ENCODE results near the gene FMNL2. TPM values are rescaled to one million over a fixed set of nuclear protein-coding genes. Genes with fewer than 3 reads are reported as not detected.

The FMNL2 gene
- total RNA-seq, 4 donors from 2014 or later: 25.2 to 35.0 (median 27.4) TPM

GRCh38 chr2:152560166-152560565 is 225.2 kb downstream of the FMNL2 start:
- no peaks in the 10 kb centered on the region for H3K27me3 ChIP-seq
- TF ChIP-seq, protein P1, sequence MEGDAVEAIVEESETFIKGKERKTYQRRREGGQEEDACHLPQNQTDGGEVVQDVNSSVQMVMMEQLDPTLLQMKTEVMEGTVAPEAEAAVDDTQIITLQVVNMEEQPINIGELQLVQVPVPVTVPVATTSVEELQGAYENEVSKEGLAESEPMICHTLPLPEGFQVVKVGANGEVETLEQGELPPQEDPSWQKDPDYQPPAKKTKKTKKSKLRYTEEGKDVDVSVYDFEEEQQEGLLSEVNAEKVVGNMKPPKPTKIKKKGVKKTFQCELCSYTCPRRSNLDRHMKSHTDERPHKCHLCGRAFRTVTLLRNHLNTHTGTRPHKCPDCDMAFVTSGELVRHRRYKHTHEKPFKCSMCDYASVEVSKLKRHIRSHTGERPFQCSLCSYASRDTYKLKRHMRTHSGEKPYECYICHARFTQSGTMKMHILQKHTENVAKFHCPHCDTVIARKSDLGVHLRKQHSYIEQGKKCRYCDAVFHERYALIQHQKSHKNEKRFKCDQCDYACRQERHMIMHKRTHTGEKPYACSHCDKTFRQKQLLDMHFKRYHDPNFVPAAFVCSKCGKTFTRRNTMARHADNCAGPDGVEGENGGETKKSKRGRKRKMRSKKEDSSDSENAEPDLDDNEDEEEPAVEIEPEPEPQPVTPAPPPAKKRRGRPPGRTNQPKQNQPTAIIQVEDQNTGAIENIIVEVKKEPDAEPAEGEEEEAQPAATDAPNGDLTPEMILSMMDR (IDR thresholded peaks at IDR 0.05): no peak
- TF ChIP-seq POLR2AphosphoS5 (IDR thresholded peaks at IDR 0.05) (no peak), POLR2A (IDR thresholded peaks at IDR 0.05) (no peak), EP300 (IDR thresholded peaks at IDR 0.05) (no peak)
- no peaks in the 10 kb centered on the region for H3K9me3 ChIP-seq
- no peak overlapping the region for H3K27ac ChIP-seq
- no peak overlapping the region for H3K4me3 ChIP-seq
- H3K36me3 ChIP-seq: peaks cover 0 to 31% of the 10 kb centered on the region in 2 donors
- no peak for ATAC-seq
- no peaks in the 10 kb centered on the region for H3K4me1 ChIP-seq

- H3K27ac ChIP-seq: no peak overlapping the region
- no peak overlapping the region for H3K4me3 ChIP-seq
- TF ChIP-seq POLR2A (IDR thresholded peaks at IDR 0.05) (no peak), EP300 (IDR thresholded peaks at IDR 0.05) (no peak), POLR2AphosphoS5 (IDR thresholded peaks at IDR 0.05) (no peak)
- TF ChIP-seq, protein P1 (IDR thresholded peaks at IDR 0.05): no peak
- H3K36me3 ChIP-seq: peaks cover 0 to 31% of the 10 kb centered on the region in 2 donors
- ATAC-seq: no peak
- no peaks in the 10 kb centered on the region for H3K9me3 ChIP-seq
- peaks cover 0 to under 1% (median 0%) of the 10 kb centered on the region in 3 donors for H3K4me1 ChIP-seq
- H3K27me3 ChIP-seq: no peaks in the 10 kb centered on the region
- WGBS, 2 donors (ENCODE audit: low coverage in 1 of 2): 80 to 93% methylated on average over 1 to 3 of the region's 6 CpGs
Observed at GRCh38 chr2:152560873-152561595, 226.1 kb downstream of the FMNL2 start.

- no peak for ATAC-seq
- H3K36me3 ChIP-seq: peaks cover 0 to 31% of the 10 kb centered on the region in 2 donors
- H3K27me3 ChIP-seq: no peaks in the 10 kb centered on the region
- peaks cover 0 to 10% (median 0%) of the 10 kb centered on the region in 3 donors for H3K4me1 ChIP-seq
- TF ChIP-seq POLR2AphosphoS5 (IDR thresholded peaks at IDR 0.05) (no peak), POLR2A (IDR thresholded peaks at IDR 0.05) (no peak)
- TF ChIP-seq, protein P1 (IDR thresholded peaks at IDR 0.05): no peak
- 67 to 69% methylated on average over 2 of the region's 2 CpGs for WGBS, 2 donors (ENCODE audit: low coverage in 1 of 2)
- no peaks in the 10 kb centered on the region for H3K9me3 ChIP-seq
- H3K27ac ChIP-seq: no peak overlapping the region
- no peak overlapping the region for H3K4me3 ChIP-seq
Observed at GRCh38 chr2:152562198-152562884, 227.4 kb downstream of the FMNL2 start.

DNA sequence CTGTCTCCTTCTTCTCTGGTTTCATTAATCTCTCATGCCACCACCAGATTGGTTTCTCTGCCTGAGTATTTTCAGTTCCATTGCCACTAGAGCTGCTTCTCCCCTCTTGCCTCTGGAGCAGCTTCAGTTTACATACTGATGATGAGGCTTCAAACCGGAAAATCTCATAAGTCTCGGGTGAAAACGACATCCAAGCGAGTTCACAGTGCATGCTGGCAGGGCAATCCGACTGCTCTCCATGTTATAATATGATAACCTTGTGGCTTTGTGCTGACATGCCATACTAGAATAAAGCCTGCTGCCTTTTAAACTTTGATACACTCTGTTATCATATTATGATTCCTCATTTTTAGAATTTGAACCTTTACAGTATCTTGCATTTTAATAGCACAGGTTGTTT is 228.8 kb downstream of the FMNL2 start:
- no peaks in the 10 kb centered on the region for H3K9me3 ChIP-seq
- TF ChIP-seq, protein P1 (IDR thresholded peaks at IDR 0.05): no peak
- TF ChIP-seq EP300 (IDR thresholded peaks at IDR 0.05): no peak
- peaks cover 0 to 10% (median 0%) of the 10 kb centered on the region in 3 donors for H3K4me1 ChIP-seq
- H3K36me3 ChIP-seq: peaks cover 0 to 29% of the 10 kb centered on the region in 2 donors
- H3K27me3 ChIP-seq: no peaks in the 10 kb centered on the region
- 64 to 100% methylated on average over 2 to 5 of the region's 5 CpGs for WGBS, 2 donors (ENCODE audit: low coverage in 1 of 2)
- no peak overlapping the region for H3K27ac ChIP-seq
- no peak overlapping the region for H3K4me3 ChIP-seq
- no peak for ATAC-seq
